SK-N-MC (cell line): ENCODE data around the gene PNKP.

Experiments
- EZH2 ChIP-seq: fragments of 200-600 bp; sonication (generic); IDR thresholded peaks from one replicate; pipeline ENCODE4 v1.6.1; 2017; ENCODE audit warnings: antibody characterized with exemption
- POLR2AphosphoS5 ChIP-seq: IDR thresholded peaks from 2 replicates; pipeline ENCODE4 v1.6.1; 2012; ENCODE audit warnings: mild to moderate bottlenecking, low read depth, low read length, borderline replicate concordance

- TF ChIP-seq POLR2AphosphoS5 (no peak; the same call in none of the 2 replicates), EZH2 (no peak)
These were observed 8.6 kb upstream of the PNKP start for GRCh38 chr19:49875857-49876421.
